Activated CD8-positive, alpha-beta T cell treated with anti-CD3 and anti-CD28 coated beads for 36 hours (primary cell): Measurements from ENCODE around the gene ANKFN1. TPM values are rescaled to one million over a fixed set of nuclear protein-coding genes. Genes with fewer than 3 reads are reported as not detected.

Experiments
- ATAC-seq: fragments of 200-7000 bp; cut with Tn5 transposase; one replicate; pipeline ENCODE4 v1.10.0; 2021; ENCODE audit warnings: mild to moderate bottlenecking, moderate library complexity
- CTCF ChIA-PET: fragments of 350-600 bp; sonication (Branson Sonifier 250); formaldehyde crosslinking; loops from one replicate; lab custom pipeline; 2021; ENCODE audit warnings: antibody characterized with exemption; lab: Charles Lee
- POLR2A ChIA-PET: fragments of 350-600 bp; sonication (Branson Sonifier 250); formaldehyde crosslinking; loops from one replicate; lab custom pipeline; 2021; ENCODE audit warnings: antibody characterized with exemption; lab: Charles Lee
- DNase-seq: peaks from one replicate; pipeline ENCODE4 v3.0.0-alpha.2; 2020
- H3K27ac Mint-ChIP-seq: one replicate; pipeline ENCODE4 v1.8.0; 2021; ENCODE audit warnings: mild to moderate bottlenecking, mixed read lengths
- H3K27me3 Mint-ChIP-seq: one replicate; pipeline ENCODE4 v1.8.0; 2021; ENCODE audit warnings: mixed read lengths
- H3K36me3 Mint-ChIP-seq: one replicate; pipeline ENCODE4 v1.8.0; 2021; ENCODE audit warnings: low read depth, mixed read lengths
- H3K4me1 Mint-ChIP-seq: one replicate; pipeline ENCODE4 v1.8.0; 2021; ENCODE audit warnings: low read depth, mixed read lengths
- H3K4me3 Mint-ChIP-seq: one replicate; pipeline ENCODE4 v1.8.0; 2021; ENCODE audit warnings: mild to moderate bottlenecking, moderate library complexity, mixed read lengths
- H3K9me3 Mint-ChIP-seq: one replicate; pipeline ENCODE4 v1.8.0; 2021; ENCODE audit warnings: mixed read lengths
- intact Hi-C: fragments of 100-400 bp; cut with micrococcal nuclease; formaldehyde crosslinking; loops from one replicate; pipeline ENCODE4 v1.10.0; 2022
- total RNA-seq, 2 experiments: library from RNA; stranded (reverse); gene quantifications; one replicate each; pipeline ENCODE4 v1.2.3, GENCODE V29; 2021
- TF ChIP-seq, protein P1 (sequence below): fragments of 200-600 bp; IDR thresholded peaks from one replicate; pipeline ENCODE4 v1.8.0; 2022; ENCODE audit warnings: antibody characterized with exemption, mild to moderate bottlenecking

The ANKFN1 gene
- total RNA-seq, 2 experiments from 2014 or later: not detected

DNA sequence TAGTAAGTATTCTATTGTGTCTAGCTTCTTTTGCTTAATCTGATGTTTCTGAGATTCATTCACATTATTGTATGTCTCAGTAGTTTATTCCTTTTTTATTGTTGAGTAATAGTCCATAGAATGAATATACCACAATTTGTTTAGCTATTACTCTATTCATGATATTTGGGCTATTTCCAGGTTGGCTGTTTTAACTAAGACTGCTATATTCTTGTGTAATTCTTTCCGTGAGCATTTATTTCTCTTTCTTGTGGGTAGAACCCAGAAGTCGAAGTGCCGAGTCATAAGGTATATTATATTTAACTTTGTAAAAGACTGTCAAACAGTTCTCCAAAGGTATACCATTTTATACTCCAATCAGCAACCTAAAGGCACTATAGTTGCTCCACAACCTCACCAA is 160.8 kb downstream of the ANKFN1 start:
- Mint-ChIP-seq H3K27ac (no peak overlapping the region), H3K36me3 (no peaks in the 10 kb centered on the region)
- CTCF ChIA-PET: no interaction called here

DNA sequence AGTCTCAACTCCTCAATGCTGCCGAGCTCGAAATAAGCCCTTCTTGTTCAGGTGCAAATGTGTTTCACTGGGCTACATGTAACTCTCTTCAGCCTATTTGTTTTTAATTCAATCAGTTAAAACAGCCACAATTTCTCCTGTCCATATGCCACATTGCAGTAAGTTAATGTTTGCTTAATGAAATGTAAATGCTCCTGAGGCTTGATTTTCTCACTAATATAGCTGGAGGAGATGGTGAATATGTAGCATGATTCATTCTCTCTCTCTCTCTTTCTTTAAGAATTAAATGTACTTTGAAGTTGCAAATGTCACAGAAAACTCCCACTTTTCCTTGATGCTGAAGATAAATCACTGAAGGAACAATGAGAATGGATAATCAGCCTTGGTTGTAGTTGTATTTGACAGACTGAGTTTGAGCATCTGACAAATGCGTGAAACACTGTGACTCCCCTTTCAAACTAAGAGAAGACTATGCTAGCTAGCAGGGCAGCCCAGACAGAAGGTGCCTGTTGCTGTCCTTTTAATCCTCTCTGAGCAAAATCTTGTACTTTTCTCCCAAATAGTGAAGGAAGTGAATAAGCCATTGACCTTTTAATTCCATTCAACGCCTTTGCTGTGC is 161.8 kb downstream of the ANKFN1 start:
- ATAC-seq: no peak
- Mint-ChIP-seq H3K9me3 (no peaks in the 10 kb centered on the region), H3K4me1 (no peaks in the 10 kb centered on the region), H3K4me3 (no peak overlapping the region), H3K27ac (no peak overlapping the region), H3K36me3 (no peaks in the 10 kb centered on the region), H3K27me3 (peaks cover 4% of the 10 kb centered on the region)
- TF ChIP-seq, protein P1, sequence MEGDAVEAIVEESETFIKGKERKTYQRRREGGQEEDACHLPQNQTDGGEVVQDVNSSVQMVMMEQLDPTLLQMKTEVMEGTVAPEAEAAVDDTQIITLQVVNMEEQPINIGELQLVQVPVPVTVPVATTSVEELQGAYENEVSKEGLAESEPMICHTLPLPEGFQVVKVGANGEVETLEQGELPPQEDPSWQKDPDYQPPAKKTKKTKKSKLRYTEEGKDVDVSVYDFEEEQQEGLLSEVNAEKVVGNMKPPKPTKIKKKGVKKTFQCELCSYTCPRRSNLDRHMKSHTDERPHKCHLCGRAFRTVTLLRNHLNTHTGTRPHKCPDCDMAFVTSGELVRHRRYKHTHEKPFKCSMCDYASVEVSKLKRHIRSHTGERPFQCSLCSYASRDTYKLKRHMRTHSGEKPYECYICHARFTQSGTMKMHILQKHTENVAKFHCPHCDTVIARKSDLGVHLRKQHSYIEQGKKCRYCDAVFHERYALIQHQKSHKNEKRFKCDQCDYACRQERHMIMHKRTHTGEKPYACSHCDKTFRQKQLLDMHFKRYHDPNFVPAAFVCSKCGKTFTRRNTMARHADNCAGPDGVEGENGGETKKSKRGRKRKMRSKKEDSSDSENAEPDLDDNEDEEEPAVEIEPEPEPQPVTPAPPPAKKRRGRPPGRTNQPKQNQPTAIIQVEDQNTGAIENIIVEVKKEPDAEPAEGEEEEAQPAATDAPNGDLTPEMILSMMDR: no peak
- intact Hi-C loops: loop anchor here (10.0 kb wide), 2 partner anchors 190 to 470 kb away; no protein-coding TSS in a partner anchor
- no peak for DNase-seq
- ChIA-PET CTCF (no interaction called here), POLR2A (no interaction called here)

More for the DNA sequence above, 160.8 kb downstream of the ANKFN1 start:
- no peak for ATAC-seq
- DNase-seq: no peak
- intact Hi-C loops: loop anchor here (10.0 kb wide), 2 partner anchors 189 to 469 kb away; no protein-coding TSS in a partner anchor
- no peak overlapping the region for H3K4me3 Mint-ChIP-seq
- H3K27me3 Mint-ChIP-seq: peaks cover 4% of the 10 kb centered on the region
- no peaks in the 10 kb centered on the region for H3K4me1 Mint-ChIP-seq
- POLR2A ChIA-PET: no interaction called here
- TF ChIP-seq, protein P1: no peak
- H3K9me3 Mint-ChIP-seq: no peaks in the 10 kb centered on the region

DNA sequence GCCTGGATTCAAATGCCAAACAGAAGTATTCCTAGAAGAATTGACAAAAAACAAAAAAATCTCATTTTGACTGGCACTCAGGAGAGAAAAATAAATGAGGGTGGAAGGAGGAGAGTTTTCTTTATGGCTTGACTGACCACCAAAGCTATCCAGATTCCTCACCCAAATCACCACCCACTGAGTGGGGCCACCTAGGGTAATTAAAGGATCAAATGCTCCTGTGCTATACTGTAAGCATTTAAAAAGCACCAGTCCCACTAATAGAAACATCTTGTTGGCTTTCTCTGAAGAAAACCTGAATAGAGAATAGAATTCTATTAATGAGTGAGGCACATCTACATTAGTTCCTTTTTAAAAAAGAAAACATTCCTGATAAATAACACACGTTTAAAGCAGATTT is 163.3 kb downstream of the ANKFN1 start:
- no peaks in the 10 kb centered on the region for H3K4me1 Mint-ChIP-seq
- TF ChIP-seq, protein P1: no peak
- no peaks in the 10 kb centered on the region for H3K9me3 Mint-ChIP-seq
- H3K36me3 Mint-ChIP-seq: no peaks in the 10 kb centered on the region
- CTCF ChIA-PET: no interaction called here
- H3K4me3 Mint-ChIP-seq: no peak overlapping the region
- DNase-seq: no peak
- ATAC-seq: no peak
- H3K27me3 Mint-ChIP-seq: peaks cover 5% of the 10 kb centered on the region
- POLR2A ChIA-PET: no interaction called here
- H3K27ac Mint-ChIP-seq: no peak overlapping the region
- intact Hi-C loops: loop anchor here (10.0 kb wide), 2 partner anchors 192 to 472 kb away; no protein-coding TSS in a partner anchor

DNA sequence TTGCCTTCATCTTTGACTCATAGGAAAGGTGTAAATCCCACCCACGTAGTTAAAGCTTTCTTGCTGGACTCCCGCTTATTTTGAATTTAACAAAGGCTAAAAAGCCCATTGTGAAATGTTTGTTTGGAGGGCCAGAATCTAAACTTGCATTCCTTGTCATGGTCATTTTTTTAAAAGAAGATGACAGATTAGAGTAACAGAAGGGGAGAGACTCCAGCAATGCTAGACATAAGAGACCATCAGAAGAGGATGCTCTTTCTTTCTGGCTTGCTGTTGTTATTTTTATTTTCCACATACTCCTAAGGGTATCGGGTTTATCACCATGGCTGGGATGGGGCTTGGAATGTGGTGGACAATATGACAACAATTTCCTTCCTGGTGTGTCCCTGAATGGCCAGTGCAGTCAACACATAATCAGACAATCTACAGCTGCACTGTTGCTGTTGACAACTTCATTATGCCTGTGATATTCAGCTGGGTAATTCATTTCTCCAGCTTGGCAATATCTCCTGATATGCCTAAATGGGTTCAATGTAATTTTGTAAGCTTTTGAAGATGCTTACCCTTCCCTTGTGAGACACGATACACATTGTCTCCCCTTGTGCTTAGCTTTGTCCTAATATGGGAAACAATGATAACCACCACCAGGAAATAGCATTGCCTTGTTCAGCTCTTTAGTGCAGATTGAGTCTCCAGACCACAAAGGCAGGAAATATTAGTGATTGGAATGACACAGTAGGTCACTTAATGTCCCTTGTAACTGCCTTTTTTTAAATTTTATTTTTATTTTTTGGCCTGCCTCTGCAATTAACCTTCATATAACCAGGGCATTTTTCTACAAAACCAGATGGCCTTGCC is 164.3 kb downstream of the ANKFN1 start:
- no peak overlapping the region for H3K27ac Mint-ChIP-seq
- no peaks in the 10 kb centered on the region for H3K9me3 Mint-ChIP-seq
- ATAC-seq (no peak), DNase-seq (no peak)
- H3K4me3 Mint-ChIP-seq: no peak overlapping the region
- POLR2A ChIA-PET: no interaction called here
- CTCF ChIA-PET: interaction anchor here (1.4 kb wide), 2 partner anchors 182 to 191 kb away, joined by 3 to 4 read pairs; no protein-coding TSS in a partner anchor
- no peaks in the 10 kb centered on the region for H3K36me3 Mint-ChIP-seq
- TF ChIP-seq, protein P1: no peak
- intact Hi-C loops: loop anchor here (10.0 kb wide), 2 partner anchors 193 to 473 kb away; no protein-coding TSS in a partner anchor
- peaks cover 7% of the 10 kb centered on the region for H3K27me3 Mint-ChIP-seq
- no peaks in the 10 kb centered on the region for H3K4me1 Mint-ChIP-seq
